GM23338 (cell line): ENCODE results near the gene YLPM1. TPM values are rescaled to one million over a fixed set of nuclear protein-coding genes. Genes with fewer than 3 reads are reported as not detected.

Experiments
- ATAC-seq: fragments of 200-7000 bp; cut with Tn5 transposase; 3 replicates; pipeline ENCODE4 v1.9.1; 2020
- DNase-seq: peaks from one replicate; pipeline ENCODE4 v3.0.0-alpha.2; 2015; ENCODE audit warnings: low spot score
- H2AFZ ChIP-seq: fragments of 200-600 bp; sonication (generic); 2 replicates; pipeline ENCODE4 v1.8.0; 2016; ENCODE audit warnings: antibody characterized with exemption, mild to moderate bottlenecking, moderate library complexity
- H3F3A ChIP-seq: fragments of 200-600 bp; sonication (generic); replicated peaks from 2 replicates; pipeline ENCODE4 v1.8.0; 2017; ENCODE audit warnings: antibody characterized with exemption, mixed run types, low read depth
- H3K27ac ChIP-seq: fragments of 200-600 bp; sonication (generic); 2 replicates; pipeline ENCODE4 v1.6.1; 2016; ENCODE audit warnings: low read depth
- H3K27me3 ChIP-seq: fragments of 200-600 bp; sonication (generic); 2 replicates; pipeline ENCODE4 v1.8.0; 2016; ENCODE audit warnings: mild to moderate bottlenecking, mixed run types, moderate library complexity; ENCODE audit not compliant: insufficient read depth
- H3K36me3 ChIP-seq: fragments of 200-600 bp; sonication (generic); 2 replicates; pipeline ENCODE4 v1.8.0; 2016; ENCODE audit warnings: mild to moderate bottlenecking; ENCODE audit not compliant: insufficient read depth
- H3K4me1 ChIP-seq: fragments of 200-600 bp; sonication (generic); 2 replicates; pipeline ENCODE4 v1.8.0; 2016; ENCODE audit warnings: mild to moderate bottlenecking, moderate library complexity; ENCODE audit not compliant: insufficient read depth
- H3K4me2 ChIP-seq: fragments of 200-600 bp; sonication (generic); 2 replicates; pipeline ENCODE4 v1.7.1; 2017; ENCODE audit warnings: mixed run types
- H3K4me3 ChIP-seq: fragments of 200-600 bp; sonication (generic); 2 replicates; pipeline ENCODE4 v1.6.1; 2016; ENCODE audit warnings: mixed run types
- H3K79me2 ChIP-seq: fragments of 200-600 bp; sonication (generic); replicated peaks from 2 replicates; pipeline ENCODE4 v1.8.0; 2017; ENCODE audit warnings: mild to moderate bottlenecking; ENCODE audit not compliant: insufficient read depth
- H3K9me2 ChIP-seq: fragments of 200-600 bp; sonication (generic); 2 replicates; pipeline ENCODE4 v1.8.0; 2017; ENCODE audit not compliant: insufficient read depth
- H4K20me1 ChIP-seq: fragments of 200-600 bp; sonication (generic); replicated peaks from 2 replicates; pipeline ENCODE4 v1.8.0; 2017; ENCODE audit warnings: mild to moderate bottlenecking; ENCODE audit not compliant: insufficient read depth
- H3K27ac Mint-ChIP-seq: 2 replicates; pipeline ENCODE4 v1.8.0; 2020; ENCODE audit warnings: inconsistent platforms, mild to moderate bottlenecking, moderate library complexity, mixed read lengths
- H3K27me3 Mint-ChIP-seq: 3 replicates; pipeline ENCODE4 v1.8.0; 2022; ENCODE audit warnings: low read depth, mild to moderate bottlenecking, moderate library complexity, mixed read lengths, inconsistent platforms; ENCODE audit not compliant: insufficient read depth, poor library complexity
- H3K36me3 Mint-ChIP-seq: 3 replicates; pipeline ENCODE4 v1.8.0; 2021; ENCODE audit warnings: low read depth, mild to moderate bottlenecking, inconsistent platforms, moderate library complexity, mixed read lengths
- H3K4me1 Mint-ChIP-seq: 3 replicates; pipeline ENCODE4 v1.8.0; 2020; ENCODE audit warnings: mild to moderate bottlenecking, inconsistent platforms, mixed read lengths
- H3K4me3 Mint-ChIP-seq: 3 replicates; pipeline ENCODE4 v1.8.0; 2021; ENCODE audit warnings: moderate library complexity, mild to moderate bottlenecking, inconsistent platforms, mixed read lengths
- H3K9me3 Mint-ChIP-seq: 3 replicates; pipeline ENCODE4 v1.8.0; 2020; ENCODE audit warnings: moderate library complexity, mild to moderate bottlenecking, inconsistent platforms, mixed read lengths
- CREB1 ChIP-seq: fragments of 250-450 bp; sonication (Bioruptor Pico); IDR thresholded peaks from 2 replicates; pipeline ENCODE4 v1.5.0; 2020; ENCODE audit warnings: low read depth, mild to moderate bottlenecking, moderate library complexity
- EZH2 ChIP-seq: fragments of 200-600 bp; sonication (generic); IDR thresholded peaks from one replicate; pipeline ENCODE4 v1.8.0; 2017; ENCODE audit warnings: antibody characterized with exemption, mild to moderate bottlenecking, low read depth; ENCODE audit not compliant: unreplicated experiment
- EZH2phosphoT487 ChIP-seq: fragments of 200-600 bp; sonication (generic); IDR thresholded peaks from one replicate; pipeline ENCODE4 v1.8.1; 2018; ENCODE audit warnings: antibody characterized with exemption; ENCODE audit not compliant: unreplicated experiment
- JUNB ChIP-seq: IDR thresholded peaks from one replicate; pipeline ENCODE4 v1.6.1; 2016; ENCODE audit warnings: antibody characterized with exemption; ENCODE audit not compliant: unreplicated experiment
- NANOG ChIP-seq: IDR thresholded peaks from 2 replicates; pipeline ENCODE4 v1.6.1; 2016; ENCODE audit warnings: antibody characterized with exemption, borderline replicate concordance
- POLR2AphosphoS5 ChIP-seq: IDR thresholded peaks from 2 replicates; pipeline ENCODE4 v1.6.1; 2016; ENCODE audit warnings: antibody characterized with exemption, low read depth
- STAT1 ChIP-seq: IDR thresholded peaks from one replicate; pipeline ENCODE4 v1.6.1; 2016; ENCODE audit warnings: antibody characterized with exemption; ENCODE audit not compliant: unreplicated experiment
- ZNF114 ChIP-seq: fragments of 250-450 bp; sonication (Bioruptor Pico); IDR thresholded peaks from 2 replicates; pipeline ENCODE4 v1.5.0; 2020; ENCODE audit warnings: mild to moderate bottlenecking, moderate library complexity
- ZNF331 ChIP-seq: fragments of 250-450 bp; sonication (Bioruptor Pico); IDR thresholded peaks from 2 replicates; pipeline ENCODE4 v1.5.0; 2020; ENCODE audit warnings: low read depth, mild to moderate bottlenecking, moderate library complexity
- polyA plus RNA-seq: library from polyadenylated mRNA; unstranded; fragments of >200 nt; fragmentation: Nextera tagmentation; extraction: Ambion mirVana; gene quantifications from 2 replicates; pipeline ENCODE4 v1.2.1, GENCODE V29; 2016
- total RNA-seq: library from RNA; depleted of rRNA; stranded (reverse); fragments of >200 nt; shearing (Covaris generic); gene quantifications from 2 replicates; pipeline ENCODE4 v1.2.3, GENCODE V29; 2014
- TF ChIP-seq, protein P1 (sequence below), 2 experiments: fragments of 200-600 bp in 1 of 2; sonication (generic) in 1 of 2; conservative IDR thresholded peaks; 2 replicates each; pipeline versions ENCODE4 v1.5.1 to v1.6.1; 2016 to 2017; ENCODE audit warnings: antibody characterized with exemption in 2 of 2, low read depth in 2 of 2, mild to moderate bottlenecking in 2 of 2, moderate library complexity in 1 of 2
- TF ChIP-seq, protein P2 (sequence below): IDR thresholded peaks from 2 replicates; pipeline ENCODE4 v1.6.1; 2016; ENCODE audit warnings: antibody characterized with exemption
- TF ChIP-seq, protein P3 (sequence below): IDR thresholded peaks from one replicate; pipeline ENCODE4 v1.6.1; 2018; ENCODE audit warnings: antibody characterized with exemption; ENCODE audit not compliant: unreplicated experiment

YLPM1 gene
- total and polyA plus RNA-seq, 2 experiments from 2014 or later: 39.2 to 58.4 TPM

DNA sequence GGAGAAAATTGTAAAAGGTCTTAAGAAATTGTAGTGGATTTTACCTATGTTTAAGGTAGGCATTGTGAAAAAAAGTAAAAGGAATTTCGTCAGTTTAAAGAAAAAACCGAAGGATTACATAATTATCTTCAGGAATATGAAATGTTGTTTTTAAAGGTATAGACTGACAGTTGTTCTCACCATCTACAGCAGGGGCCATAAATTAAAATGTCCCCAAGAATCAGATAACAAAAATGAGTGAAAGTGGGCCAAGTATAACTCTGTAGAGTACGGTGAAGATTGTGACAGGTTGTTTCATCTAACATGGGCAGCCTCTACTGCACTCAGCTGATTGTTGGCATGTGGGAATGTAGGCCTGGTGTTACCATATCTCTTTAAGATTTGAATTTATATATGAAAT lies 38.3 kb downstream of the YLPM1 start:
- H3K79me2 ChIP-seq: peaks cover 16% of the 10 kb centered on the region
- H3F3A ChIP-seq: no peaks in the 10 kb centered on the region
- Mint-ChIP-seq H3K9me3 (no peaks in the 10 kb centered on the region), H3K27me3 (peaks cover 2% of the 10 kb centered on the region), H3K4me1 (no peaks in the 10 kb centered on the region), H3K4me3 (no peak overlapping the region), H3K27ac (no peak overlapping the region), H3K36me3 (peaks cover 35% of the 10 kb centered on the region)
- H4K20me1 ChIP-seq: peaks cover 5% of the 10 kb centered on the region; the same call in 1 of the 2 replicates
- no peak for DNase-seq
- TF ChIP-seq EZH2: no peak
- no peak overlapping the region for H2AFZ ChIP-seq
- H3K4me3 ChIP-seq: no peak overlapping the region
- no peak overlapping the region for H3K27ac ChIP-seq
- H3K9me2 ChIP-seq: no peaks in the 10 kb centered on the region
- H3K4me2 ChIP-seq: no peak overlapping the region
- H3K4me1 ChIP-seq: no peaks in the 10 kb centered on the region
- peaks cover 6% of the 10 kb centered on the region for H3K36me3 ChIP-seq
- no peak for ATAC-seq
- no peaks in the 10 kb centered on the region for H3K27me3 ChIP-seq

DNA sequence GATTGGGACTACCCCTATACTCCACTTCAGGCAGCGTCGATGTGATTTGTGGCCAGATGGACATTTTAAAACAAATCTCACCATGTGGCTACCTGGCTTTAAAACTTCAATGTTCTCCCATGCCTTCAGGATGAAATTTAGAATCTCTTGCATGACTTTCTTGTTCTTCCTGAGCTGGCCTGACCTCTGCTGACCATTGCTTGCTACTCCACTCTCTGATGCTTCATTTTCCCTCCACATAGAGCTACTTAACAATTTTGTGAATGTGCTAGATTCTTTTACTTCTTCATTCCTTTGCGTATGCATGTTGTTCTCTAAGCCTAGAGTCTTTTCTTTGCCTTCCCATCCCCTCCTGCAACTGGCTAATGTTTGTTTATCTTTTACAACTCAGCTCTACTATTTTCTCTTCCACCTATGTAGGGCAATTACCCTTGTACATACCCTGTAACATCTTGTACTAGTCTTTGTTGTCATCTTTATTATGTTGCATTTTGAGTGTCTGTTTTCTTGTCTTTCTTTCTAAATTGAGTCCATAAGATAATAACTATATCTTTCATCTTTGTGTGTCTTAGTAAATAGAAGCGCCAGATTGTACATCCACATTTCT lies 41.2 kb downstream of the YLPM1 start:
- 0 out of 2 replicates have a peak, but pooled peaks cover 5% of the 10 kb centered on the region for H4K20me1 ChIP-seq
- Mint-ChIP-seq H3K27me3 (peaks cover 2% of the 10 kb centered on the region), H3K27ac (no peak overlapping the region), H3K9me3 (no peaks in the 10 kb centered on the region), H3K36me3 (peaks cover 30% of the 10 kb centered on the region), H3K4me1 (no peaks in the 10 kb centered on the region), H3K4me3 (no peak overlapping the region)
- H2AFZ ChIP-seq: no peak overlapping the region
- DNase-seq (peak; percentile 72), ATAC-seq (peak; percentile 73)
- peaks cover 7% of the 10 kb centered on the region for H3K79me2 ChIP-seq
- no peaks in the 10 kb centered on the region for H3F3A ChIP-seq
- H3K9me2 ChIP-seq: no peaks in the 10 kb centered on the region
- H3K27me3 ChIP-seq: no peaks in the 10 kb centered on the region
- H3K4me1 ChIP-seq: no peaks in the 10 kb centered on the region
- peaks cover 8% of the 10 kb centered on the region for H3K36me3 ChIP-seq
- no peak overlapping the region for H3K4me2 ChIP-seq
- H3K4me3 ChIP-seq: no peak overlapping the region
- TF ChIP-seq EZH2: no peak
- no peak for TF ChIP-seq EZH2phosphoT487
- TF ChIP-seq, protein P1, sequence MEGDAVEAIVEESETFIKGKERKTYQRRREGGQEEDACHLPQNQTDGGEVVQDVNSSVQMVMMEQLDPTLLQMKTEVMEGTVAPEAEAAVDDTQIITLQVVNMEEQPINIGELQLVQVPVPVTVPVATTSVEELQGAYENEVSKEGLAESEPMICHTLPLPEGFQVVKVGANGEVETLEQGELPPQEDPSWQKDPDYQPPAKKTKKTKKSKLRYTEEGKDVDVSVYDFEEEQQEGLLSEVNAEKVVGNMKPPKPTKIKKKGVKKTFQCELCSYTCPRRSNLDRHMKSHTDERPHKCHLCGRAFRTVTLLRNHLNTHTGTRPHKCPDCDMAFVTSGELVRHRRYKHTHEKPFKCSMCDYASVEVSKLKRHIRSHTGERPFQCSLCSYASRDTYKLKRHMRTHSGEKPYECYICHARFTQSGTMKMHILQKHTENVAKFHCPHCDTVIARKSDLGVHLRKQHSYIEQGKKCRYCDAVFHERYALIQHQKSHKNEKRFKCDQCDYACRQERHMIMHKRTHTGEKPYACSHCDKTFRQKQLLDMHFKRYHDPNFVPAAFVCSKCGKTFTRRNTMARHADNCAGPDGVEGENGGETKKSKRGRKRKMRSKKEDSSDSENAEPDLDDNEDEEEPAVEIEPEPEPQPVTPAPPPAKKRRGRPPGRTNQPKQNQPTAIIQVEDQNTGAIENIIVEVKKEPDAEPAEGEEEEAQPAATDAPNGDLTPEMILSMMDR (conservative IDR thresholded peaks at IDR 0.05; ENCODE audit: low read depth in 2 of 2): peak; percentile 69 to 71
- TF ChIP-seq STAT1: no peak
- H3K27ac ChIP-seq: no peak overlapping the region

DNA sequence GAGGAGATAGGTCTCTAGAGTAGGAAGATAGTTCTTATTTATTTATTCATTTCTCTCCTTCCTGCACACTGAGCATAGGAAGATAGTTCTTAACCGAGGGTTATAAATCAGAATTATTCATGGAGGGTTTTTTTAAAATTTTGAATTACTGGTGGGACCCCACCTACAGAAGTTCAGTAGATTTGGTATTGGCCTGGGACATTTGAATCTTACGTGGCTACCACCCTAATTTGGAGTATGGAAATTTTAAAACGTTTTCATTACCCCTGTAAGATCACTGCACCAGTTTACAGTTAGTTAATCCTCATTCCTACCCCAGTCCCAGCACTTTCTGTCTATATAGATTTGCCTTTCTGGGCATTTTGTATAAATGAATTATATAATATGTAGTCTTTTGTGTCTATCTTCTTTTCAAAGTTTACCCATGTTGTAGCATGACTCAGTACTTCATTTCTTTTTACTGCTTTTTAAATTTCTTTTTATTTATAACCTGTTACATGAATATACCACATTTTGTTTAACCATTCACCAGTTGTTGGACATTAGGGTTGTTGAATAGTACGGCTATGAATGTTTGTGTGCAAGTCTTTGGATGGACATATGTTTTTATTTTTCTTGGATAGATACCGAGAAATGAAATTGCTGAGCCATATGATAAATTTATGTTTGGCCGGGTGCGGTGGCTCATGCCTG lies 44.9 kb downstream of the YLPM1 start:
- Mint-ChIP-seq H3K4me3 (no peak overlapping the region), H3K27ac (no peak overlapping the region), H3K9me3 (no peaks in the 10 kb centered on the region), H3K27me3 (peaks cover 2% of the 10 kb centered on the region), H3K4me1 (no peaks in the 10 kb centered on the region), H3K36me3 (peaks cover 57% of the 10 kb centered on the region)
- H3K9me2 ChIP-seq: no peaks in the 10 kb centered on the region
- no peaks in the 10 kb centered on the region for H3K4me1 ChIP-seq
- no peak overlapping the region for H3K4me2 ChIP-seq
- H3K79me2 ChIP-seq: no peaks in the 10 kb centered on the region
- no peak for ATAC-seq
- no peak overlapping the region for H3K4me3 ChIP-seq
- H3K36me3 ChIP-seq: peaks cover 29% of the 10 kb centered on the region
- H3F3A ChIP-seq: no peaks in the 10 kb centered on the region
- no peaks in the 10 kb centered on the region for H3K27me3 ChIP-seq
- H3K27ac ChIP-seq: no peak overlapping the region
- H2AFZ ChIP-seq: no peak overlapping the region
- H4K20me1 ChIP-seq: peaks cover 8% of the 10 kb centered on the region; the same call in 1 of the 2 replicates
- DNase-seq: no peak
- TF ChIP-seq, protein P2, sequence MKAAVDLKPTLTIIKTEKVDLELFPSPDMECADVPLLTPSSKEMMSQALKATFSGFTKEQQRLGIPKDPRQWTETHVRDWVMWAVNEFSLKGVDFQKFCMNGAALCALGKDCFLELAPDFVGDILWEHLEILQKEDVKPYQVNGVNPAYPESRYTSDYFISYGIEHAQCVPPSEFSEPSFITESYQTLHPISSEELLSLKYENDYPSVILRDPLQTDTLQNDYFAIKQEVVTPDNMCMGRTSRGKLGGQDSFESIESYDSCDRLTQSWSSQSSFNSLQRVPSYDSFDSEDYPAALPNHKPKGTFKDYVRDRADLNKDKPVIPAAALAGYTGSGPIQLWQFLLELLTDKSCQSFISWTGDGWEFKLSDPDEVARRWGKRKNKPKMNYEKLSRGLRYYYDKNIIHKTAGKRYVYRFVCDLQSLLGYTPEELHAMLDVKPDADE: no peak
- TF ChIP-seq EZH2 (no peak), EZH2phosphoT487 (no peak), ZNF114 (no peak), ZNF331 (CRISPR knock-in tag) (no peak), POLR2AphosphoS5 (no peak), CREB1 (CRISPR knock-in tag) (no peak), NANOG (no peak), STAT1 (no peak), JUNB (no peak)
- TF ChIP-seq, protein P3, sequence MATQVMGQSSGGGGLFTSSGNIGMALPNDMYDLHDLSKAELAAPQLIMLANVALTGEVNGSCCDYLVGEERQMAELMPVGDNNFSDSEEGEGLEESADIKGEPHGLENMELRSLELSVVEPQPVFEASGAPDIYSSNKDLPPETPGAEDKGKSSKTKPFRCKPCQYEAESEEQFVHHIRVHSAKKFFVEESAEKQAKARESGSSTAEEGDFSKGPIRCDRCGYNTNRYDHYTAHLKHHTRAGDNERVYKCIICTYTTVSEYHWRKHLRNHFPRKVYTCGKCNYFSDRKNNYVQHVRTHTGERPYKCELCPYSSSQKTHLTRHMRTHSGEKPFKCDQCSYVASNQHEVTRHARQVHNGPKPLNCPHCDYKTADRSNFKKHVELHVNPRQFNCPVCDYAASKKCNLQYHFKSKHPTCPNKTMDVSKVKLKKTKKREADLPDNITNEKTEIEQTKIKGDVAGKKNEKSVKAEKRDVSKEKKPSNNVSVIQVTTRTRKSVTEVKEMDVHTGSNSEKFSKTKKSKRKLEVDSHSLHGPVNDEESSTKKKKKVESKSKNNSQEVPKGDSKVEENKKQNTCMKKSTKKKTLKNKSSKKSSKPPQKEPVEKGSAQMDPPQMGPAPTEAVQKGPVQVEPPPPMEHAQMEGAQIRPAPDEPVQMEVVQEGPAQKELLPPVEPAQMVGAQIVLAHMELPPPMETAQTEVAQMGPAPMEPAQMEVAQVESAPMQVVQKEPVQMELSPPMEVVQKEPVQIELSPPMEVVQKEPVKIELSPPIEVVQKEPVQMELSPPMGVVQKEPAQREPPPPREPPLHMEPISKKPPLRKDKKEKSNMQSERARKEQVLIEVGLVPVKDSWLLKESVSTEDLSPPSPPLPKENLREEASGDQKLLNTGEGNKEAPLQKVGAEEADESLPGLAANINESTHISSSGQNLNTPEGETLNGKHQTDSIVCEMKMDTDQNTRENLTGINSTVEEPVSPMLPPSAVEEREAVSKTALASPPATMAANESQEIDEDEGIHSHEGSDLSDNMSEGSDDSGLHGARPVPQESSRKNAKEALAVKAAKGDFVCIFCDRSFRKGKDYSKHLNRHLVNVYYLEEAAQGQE: no peak
